Midbrain (tissue), 1 donor: ENCODE data around the gene LDB1.

Source experiments
- DNase-seq: peaks from one replicate; lab custom pipeline; 2025; lab: John Stamatoyannopoulos, UW

LDB1 gene

DNA sequence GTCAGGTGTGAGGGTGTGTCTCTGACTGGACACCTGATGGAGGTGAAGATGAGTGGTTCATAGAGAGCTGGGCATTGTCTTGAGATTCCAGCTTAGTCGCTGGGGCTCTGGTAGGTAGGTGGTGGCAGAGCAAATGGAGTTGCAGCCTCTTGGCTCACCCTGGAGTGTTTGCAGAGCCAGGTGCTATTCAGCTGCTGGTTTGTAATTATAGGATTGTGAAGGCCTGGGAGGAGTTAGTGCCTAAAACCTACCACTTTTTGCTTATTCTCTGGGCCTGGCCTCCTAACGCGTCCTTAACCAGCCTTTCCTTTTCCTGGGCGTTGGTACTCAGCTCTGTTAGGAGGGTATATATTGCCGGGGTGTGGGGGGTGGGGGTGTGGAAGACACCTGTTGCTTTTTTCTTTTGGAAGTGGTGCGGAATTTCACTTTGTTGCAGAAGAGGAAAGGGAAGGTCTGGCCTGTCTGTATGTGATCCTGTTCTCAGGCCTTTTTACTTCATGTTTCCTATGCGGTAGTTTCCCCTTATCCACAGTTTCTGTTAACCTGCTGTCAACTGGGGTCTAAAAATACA, 15.9 kb upstream of the LDB1 start:
- DNase-seq = no peak

DNA sequence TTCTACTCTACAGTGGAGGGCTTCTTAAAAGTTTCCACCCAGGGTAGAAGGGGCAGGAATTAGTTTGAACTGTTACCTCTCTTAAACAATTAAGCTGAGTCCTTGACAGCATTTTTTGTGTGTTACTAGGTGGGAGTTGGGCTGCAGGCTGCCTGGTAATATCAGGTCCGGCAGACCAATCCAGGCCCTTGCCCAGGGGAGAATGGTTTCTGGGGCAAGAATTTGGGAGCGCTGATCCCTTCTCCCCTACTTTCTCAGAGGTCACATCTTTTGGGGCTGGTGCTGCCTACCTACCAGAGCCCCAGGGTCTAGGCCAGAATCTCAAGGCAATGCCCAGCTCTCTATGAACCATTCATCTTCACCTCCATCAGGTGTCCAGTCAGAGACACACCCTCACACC, 14.2 kb upstream of the LDB1 start:
- no peak for DNase-seq

DNA sequence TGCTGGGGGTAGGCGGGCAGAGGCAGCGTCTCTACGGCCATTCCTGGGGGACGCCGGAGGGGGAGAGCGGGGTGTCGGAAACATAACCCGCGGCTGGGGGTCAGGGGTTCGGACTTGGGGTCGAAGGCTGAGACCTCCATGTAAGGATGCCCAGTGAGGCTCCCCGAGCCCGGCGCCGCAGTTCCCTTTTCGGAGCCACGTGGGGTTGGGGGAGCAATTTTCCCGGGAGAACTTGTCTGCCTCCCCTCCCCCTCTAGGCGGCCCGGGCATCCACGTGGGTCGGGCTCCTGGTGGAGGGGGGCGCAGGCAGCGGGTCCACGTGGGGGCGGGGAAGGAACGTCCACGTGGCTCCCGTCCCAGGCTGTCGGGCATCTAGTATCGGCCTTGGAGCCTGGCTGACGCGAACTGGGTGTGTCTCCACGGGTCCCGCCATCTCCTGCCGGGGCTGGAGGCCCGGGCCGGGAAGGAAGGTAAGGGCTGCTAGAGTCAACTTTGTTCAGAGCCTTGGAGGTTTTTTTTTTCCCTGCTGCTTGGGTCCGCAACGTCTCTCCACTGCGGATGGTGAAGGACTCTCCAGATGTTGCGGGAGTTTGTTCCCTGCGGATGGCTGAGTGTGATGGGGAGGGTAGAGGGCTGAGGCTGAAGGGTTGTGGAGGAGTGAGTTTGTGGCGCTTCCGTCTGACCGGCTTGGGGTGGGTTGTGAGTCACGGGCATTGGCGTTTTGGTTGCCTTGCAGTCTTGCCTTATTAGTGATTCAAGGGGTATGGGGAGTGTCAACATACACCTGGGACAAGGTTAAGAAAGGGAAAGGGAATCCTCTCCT, 13.4 kb upstream of the LDB1 start:
- DNase-seq = peak; percentile 78

DNA sequence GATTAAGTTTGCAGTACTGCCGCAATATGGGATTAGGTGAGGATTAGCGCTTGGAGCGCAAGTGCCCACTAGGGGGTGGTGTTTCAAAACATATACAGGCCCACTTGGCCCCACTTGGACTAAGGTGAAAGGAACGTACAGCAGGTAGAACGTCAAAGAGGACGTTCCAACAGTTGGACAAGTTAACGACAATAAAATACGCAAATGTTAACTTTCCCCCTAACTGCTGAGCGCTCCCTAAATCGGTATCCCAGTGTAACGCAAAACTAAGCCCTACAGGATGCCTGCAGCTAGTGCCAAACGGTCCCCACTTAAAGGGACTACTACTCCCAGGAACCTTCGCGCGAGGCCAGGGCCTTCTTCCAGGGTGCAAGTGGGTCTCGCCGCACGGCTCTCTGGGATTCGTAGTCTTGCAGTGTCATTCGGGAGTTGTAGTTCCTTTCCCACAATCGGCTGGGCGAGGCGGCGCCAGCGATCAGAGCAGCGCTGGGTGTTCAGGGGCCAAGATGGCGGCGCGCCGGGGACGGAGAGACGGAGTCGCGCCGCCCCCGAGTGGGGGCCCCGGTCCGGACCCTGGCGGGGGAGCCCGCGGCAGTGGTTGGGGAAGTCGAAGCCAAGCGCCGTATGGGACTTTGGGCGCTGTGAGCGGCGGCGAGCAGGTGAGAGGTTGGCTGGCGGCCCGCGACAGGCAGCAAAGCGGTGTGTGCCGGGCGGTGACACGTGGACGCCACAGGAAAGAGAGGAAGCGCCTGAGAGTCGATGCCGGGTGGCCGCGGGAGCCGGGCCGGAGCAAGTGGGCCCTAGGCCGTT, 12.6 kb upstream of the LDB1 start, which contains the start of gene PPRC1:
TSS of gene PPRC1 (plus strand) at position 478 of the 810 bp plus-strand sequence. CDS start at position 507, 29 bp downstream.
- DNase-seq = peak; percentile 99

DNA sequence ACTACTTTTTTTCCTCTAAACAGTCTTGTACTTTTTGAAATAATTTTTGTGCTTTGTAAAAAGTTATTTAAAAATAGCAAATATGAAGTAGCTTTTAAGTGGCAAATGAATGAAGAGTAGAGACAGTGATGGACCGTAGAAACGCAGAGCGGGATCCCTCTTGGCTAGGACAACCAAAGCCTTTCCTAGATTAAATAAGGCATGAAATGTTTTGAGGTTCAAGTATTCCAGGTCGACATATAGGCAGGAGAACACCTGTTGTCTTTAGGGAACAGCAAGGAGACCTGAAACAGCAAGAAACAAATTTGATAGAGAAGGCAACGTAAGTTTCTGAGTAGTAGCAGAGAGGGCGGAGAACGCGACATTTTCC, 12.0 kb upstream of the LDB1 start:
- DNase-seq = no peak

DNA sequence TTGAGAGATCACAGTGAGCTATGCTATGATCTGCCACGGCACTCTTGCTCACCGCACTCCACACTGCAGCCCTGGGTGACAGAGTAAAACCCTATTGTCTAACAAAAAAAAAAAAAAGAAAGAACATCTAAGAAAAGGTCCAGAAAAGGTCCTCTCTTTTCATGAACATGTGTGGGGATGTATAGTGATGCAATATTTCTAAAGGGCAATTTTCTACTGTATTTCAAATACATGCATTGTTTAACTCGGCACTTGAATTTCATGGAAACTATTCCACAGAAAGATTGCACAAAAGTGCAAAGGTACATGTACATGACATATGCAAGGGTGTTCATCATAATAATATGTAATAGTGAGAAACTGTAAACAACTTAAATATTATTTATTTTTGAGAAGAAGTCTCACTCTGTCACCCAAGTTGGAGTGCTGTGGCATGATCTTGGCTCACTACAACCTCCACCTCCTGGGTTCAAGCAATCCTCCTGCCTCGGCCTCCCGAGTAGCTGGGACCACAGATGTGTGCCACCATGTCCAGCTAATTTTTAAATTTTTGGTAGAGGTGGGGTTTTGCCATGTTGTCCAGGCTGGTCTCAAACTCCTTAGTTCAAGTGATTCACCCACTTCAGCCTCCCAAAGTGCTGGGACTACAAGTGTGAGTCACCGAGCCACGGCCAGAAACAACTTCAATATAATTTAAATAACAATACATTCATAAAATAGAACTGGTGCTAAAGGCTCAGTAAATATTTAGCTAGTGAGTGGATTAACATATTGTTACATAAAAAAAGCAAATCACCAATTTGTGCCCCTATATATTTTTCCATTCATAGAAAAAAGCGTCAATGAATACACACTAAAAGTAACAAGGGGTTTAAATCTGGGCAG, 11.4 kb upstream of the LDB1 start:
- DNase-seq = no peak

DNA sequence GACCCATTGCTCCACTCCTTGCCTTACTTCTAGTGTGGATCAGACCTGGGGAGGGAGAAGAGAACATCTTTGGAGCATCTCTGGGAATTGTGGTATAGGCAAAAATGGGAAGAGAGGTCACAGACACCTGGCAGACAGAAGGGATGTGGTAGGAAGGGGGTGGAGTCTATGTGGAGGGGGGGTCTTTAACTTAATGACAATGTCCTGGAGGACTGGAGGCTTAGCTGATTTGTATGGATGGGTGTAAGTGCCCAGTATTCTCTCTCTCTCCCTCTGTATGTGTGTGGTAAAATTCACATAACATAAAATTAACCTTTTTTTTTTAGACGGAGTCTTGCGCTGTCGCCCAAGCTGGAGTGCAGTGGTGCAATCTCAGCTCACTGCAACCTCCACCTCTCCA, 3.1 kb upstream of the LDB1 start:
- no peak for DNase-seq

DNA sequence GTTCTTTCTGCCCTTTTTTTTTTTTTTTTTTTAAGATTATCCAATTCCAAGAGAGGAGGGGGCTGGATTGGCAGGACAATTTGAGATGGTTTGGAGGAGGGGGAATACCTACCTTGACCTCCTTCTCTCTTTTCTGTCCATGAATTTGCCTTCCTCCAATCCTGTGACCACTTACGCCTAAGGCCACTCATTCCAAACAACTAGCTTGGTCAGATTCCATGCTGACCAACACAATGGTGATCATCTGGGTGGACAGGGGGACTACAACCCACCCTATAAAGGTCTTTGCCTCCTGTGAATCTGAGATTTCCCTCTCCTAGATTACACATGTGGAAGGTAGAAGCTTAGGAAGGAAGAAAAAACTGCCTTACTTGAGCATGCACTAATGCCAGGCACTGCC, 2.3 kb upstream of the LDB1 start:
- no peak for DNase-seq

DNA sequence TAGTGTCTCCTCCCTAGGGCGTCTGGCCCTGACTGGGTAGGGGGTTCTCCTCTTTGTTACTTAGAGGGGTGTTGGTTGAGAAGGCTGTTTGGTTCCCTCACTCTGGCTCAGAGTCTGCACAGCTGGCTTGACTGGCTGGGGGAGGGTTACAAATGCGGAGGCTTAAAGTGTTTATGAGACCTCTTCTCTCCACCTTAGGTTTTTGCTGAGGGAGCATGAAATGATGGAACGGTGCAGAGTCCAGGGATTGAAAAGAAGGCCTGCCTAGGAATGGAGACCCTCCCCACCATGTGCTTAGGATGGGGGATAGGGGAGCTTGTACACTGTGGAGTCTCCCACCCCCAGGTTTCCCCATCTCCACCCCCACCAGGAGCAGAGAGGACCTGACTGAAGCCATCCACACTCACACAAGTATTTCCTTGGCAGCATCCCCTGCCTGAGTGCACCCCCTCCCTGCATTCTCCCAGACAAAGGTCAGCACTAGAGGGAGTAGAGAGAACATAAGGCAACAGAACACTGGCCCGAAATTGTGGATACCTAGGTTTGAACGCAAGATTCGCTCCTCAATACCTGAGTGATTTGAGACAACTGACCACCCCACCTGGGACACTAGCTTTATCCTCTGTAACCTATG, 1.7 kb upstream of the LDB1 start:
- no peak for DNase-seq

DNA sequence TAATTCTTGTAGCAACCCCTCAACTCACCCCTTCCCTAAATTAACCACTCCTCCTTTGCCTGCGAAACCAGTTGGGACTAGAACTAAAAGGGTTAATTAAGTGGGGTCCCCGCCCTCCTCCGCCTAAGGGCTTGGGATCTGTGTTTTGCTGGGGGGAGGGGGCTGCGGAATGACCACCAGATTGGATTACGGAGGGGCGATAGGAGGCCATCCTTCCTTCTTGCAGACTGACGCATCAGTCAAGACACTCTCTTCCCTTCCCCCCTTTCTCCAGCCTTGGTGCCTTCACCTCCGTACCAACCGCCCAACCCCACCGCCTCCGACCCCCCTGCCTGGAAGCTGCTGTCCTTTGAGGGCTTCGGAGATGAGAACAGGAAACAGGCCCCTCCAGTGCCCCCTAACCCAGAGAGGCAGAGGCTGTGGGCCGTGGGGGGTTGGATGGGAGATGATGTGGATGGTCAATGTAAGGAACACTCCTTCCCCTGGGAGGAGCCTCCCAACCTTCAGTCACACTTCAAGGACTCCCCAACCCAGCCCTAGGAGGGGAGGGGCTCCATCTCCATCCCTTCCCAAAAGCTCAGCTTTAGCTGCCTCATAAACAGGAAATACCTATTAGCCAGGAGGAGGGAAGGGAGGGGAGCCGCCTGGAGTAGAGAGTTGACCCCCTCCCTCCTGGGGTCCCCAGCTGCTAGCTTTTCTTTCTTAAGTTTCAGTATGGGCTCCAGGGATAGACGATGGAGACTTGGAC, 997 bp upstream of the LDB1 start:
- no peak for DNase-seq

DNA sequence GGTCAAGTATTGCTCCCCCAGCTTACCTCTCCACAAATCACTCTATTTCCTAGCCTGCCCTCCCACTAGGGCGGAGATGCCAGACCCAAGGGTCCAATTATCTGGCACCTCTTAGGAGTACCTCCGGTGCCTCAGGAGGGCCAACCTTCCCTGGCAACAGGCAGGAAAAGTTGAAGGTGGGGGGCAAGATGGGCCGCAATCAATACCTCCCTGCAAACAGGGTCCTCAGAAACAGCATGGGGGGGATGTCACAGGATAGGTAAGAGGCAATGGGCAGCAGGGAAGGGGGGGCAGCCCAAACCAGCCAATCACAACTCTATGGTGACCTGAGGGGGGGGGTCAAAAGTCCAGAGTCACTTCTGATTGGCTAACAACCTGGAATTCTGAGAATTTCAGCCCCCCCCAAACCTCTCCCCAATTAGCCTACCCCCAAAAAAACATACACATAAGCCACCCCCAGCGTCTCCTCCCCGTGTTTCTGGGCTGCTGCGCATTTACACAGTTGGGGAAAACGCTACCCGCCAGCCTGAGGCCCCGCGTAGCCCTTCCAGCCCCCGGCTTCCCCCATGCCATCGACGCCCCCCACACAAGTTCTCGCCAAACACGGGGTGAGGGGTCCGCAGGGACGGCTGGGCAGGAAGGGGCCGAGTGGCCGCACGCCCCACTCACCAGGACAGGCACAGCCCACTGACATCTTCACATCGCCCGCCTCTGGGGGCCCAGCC, 589 bp downstream of the LDB1 start:
- DNase-seq = peak; percentile 25

DNA sequence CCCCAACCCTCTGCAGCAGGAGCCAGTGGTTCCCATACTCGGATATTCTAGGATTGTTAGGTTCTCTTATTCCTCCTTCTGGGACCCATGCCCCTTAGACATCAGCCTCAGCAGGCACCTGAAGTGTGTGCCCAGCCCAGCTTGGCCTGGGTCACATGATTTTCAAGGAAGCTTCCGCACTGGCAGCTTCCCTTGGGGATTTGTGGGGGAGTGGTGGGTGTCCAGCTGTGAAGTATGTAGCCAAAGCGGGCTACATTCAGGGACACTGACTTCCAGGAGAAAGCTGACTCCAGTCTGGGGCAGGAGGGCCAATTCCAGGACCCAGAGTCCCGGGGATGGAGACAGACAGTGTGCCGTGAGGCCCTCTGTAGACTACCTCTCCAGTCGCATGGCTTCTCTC, 1.3 kb downstream of the LDB1 start:
- DNase-seq = peak; percentile 30

DNA sequence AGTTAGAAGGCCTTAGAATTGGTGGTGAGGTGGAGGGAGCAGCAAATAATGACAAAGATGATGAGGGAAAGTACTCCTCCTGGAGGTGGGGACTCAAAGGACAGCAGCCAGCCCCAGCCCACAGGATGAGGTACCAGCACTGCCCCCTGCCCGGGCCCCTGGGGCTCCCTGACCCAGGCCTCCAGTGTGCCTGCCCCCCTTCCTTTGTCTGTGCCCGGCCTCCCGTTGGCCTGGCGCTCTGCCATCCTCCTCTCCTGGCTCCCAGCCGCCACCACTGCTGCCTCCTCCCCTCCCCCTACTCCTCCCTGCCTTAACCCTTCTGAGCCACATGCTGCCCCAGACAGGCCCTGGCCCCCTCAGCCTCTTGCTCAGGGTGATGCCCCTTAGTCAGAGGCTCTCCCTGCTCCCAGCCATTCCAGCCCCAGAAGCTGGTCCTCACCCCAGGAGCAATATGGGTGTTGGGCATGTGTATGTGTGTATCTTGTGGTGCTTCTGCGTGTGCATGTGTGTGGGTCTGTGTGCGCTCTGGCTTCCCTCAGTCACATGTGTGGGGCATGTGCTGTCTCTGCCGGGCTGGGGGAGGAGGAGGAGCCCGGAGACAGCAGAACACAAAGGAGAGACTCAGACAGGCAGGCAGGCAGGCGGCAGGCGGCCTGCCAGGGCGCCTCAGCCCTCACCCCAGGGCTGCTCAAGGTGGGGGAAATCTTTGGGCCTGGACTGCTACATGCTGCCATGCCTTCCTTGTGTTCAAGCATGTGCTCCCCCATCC, 2.6 kb downstream of the LDB1 start:
- DNase-seq = peak; percentile 88

DNA sequence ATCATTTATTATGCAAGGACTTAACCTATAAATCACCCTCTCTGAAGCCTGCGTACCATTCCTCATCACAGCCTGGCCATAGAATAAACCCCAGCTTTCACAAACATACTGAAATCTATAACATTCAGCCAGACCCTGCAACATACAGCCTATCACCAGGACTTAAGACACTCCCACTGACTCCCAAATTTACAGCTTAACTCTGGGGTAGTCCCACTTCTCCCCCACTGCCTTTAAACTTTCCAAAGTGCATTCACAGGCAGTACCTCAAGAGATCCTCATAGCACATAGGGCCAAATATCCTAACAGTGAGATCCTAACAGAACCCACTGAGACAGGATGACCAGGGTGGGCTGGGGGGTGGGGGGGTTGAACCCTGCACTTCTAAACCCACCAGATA, 3.5 kb downstream of the LDB1 start:
- DNase-seq = no peak

DNA sequence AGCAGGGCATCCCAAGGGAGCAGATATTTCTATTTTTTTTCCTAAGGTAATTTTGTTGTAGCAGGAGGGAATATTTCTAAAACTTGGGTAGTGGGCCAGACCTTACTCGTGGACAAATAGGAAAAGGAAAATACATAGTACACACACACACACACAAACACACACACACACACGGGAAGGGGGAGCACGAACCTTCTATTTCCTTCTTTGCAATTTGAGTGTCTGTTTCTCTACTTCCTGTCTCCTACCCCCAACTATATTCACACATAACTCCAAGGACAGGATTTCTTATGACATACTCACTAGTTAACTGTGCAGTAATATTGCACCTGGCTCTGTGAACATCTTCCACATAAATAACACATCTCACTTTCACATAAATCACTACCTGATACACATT, 4.4 kb downstream of the LDB1 start:
- DNase-seq = no peak

DNA sequence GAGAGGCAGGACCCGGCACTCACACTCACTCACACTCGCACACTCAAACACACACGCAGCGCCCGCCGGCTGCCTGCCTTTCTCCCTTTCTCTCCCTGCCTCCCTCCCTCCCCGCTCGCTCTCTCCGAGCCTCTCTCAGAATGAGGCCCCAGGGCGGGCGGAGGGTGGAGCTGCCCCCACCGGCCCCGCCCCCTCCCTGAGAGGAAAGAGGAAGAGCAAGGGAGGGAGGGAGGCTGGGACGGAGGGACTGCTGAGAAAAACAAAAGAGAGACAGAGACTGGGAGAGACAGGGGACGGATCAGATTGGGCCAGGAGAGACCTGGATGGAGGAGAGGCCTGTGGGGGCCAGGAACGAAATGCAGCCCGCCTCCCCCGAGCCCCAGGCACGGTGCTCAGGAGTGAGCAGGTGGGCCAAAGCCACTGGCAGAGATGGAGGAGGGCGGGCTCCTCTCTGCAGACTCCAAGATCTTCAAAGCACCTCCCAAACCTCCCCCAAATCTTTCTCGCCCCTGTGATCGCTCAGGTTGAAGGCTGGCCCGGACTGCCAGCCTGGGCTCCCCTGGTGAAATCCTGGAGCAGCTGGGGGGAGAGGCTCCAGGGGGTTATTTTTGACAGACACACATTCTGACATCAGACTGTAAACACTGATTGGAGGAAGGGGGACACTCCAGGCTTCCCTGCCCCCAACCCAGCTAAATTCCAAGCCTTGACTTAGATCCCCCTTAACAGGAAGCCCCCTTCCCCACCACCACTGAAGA, 5.1 kb downstream of the LDB1 start:
- DNase-seq = peak; percentile 93

DNA sequence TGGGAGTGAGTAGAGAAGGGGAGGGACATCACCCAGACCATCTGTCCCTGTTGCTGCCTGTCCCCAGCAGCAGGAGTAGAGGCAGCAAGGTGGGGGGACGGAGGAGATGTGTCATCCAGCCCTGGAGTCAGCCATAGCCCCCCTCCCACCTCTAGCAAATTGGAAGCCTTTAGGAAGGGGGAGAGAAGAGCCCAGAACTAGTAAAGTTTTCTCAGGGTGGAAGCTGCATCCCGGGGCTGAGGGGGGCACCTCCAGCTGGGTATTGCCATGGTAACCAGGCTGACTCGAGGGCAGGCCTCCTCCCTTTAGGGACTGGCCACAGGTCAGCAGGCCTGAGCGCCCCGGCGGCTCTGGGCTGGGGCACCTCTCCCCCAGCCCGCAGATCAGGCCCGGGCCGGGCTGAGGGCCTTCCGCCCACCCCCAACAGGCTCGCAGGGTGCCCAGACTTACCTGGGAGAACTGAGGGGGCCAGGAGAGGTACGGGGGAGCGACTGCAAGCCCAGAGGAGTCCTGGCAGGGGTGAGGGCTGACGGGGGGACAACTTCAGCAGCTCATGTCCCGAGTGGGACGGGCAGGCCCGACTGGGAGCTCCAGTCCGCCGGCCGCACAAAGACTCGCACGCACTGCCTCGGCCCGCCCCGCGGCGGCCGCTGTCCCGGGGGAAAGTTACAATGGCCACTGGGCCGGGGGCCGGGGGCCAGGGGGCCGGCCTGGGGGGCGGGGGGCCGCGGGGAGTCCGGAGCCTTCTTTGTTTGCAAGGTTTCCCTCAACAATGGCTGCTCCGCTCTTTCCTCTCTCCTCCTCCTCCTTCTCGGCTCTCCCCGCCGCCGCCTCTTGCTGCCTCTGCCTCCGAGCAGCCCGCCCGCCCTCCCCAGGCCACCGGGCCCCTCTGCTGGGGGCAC, 6.0 kb downstream of the LDB1 start:
- peak; percentile 32 for DNase-seq
